Hematopoietic multipotent progenitor cell treated with erythropoietin and hydrocortisone succinate and interleukin-3 and kit ligand, for 17 days (in vitro differentiated cells): Measurements from ENCODE around the gene CCDC70.
"Not testable (repeated sequence)": the region's sequence is repeated elsewhere in the genome, so short reads cannot be mapped to it uniquely, and the experiment has no call there.

ENCODE experiments used
- DNase-seq: peaks from one replicate; pipeline ENCODE4 v3.0.0-alpha.2; 2015; ENCODE audit warnings: low spot score

Gene CCDC70

DNA sequence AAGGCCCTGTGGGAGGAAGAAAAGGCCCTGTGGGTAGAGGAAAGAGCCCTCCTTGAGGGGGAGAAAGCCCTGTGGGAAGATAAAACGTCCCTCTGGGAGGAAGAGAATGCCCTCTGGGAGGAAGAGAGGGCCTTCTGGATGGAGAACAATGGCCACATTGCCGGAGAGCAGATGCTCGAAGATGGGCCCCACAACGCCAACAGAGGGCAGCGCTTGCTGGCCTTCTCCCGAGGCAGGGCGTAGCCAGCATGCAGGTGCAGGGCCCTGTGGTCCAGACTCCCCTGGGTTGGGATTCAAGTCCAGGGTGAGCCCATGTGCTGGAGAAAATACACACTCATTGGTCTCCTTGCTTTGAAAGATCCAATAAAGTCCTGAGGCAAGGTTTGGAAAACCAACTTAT, 4.1 kb downstream of the CCDC70 start:
- no peak for DNase-seq

DNA sequence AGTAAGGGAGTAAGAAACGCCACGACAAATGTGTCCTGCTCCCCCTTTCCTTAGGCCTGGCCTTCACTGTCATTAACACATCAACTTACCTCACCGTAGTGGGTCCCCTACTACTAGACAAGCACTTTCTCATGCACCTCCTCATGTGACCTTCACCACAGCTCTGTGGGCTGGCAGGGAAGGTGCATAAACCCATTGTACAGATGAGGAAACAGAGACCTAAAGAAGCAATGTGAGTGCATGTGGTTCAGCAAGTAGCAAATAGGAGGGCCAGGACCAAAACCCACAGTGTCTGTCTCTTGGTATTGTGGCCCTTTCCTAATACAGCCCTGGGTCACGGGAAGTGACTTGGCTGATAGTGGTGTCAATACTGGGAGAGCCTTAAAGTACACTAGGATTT, 5.3 kb downstream of the CCDC70 start:
- DNase-seq = no peak

DNA sequence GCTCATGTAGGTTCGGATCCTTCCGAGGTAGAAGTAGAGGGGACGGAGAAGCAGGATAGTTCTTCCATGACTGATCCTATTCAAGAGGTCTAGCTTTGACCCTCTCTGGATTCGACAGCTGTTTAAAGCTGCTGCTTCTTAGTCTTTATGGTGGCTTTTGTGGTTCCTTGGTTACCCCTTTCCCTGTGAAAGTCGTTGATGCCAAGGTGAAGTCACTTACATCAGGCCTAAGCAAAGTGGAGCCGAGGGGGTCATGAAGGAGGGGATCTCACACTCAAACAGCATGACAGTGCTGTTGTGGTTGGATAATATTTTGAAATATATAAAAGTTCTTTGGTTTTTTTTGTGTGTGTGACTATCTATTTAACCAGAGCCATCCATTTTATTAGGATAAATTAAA, 8.1 kb downstream of the CCDC70 start:
- DNase-seq = no peak

DNA sequence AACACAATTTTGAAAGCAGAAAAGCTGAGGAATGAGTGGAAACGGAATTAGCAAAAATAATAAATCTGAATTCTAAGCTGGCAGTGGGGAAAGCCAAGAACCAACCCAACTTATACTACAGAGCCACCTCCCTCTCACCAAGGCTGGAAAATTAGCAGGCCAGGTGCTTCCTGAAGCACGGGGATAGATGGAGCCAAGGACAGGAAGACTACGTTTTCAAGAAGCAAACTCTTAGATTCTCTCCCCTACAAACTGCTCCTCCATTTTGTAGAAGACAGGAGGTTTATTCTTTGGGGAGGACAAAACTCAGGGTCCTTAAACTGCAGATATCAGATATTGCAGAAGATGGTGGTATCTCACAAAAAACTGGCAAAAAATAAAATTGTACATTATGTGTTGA, 8.8 kb downstream of the CCDC70 start:
- no peak for DNase-seq

DNA sequence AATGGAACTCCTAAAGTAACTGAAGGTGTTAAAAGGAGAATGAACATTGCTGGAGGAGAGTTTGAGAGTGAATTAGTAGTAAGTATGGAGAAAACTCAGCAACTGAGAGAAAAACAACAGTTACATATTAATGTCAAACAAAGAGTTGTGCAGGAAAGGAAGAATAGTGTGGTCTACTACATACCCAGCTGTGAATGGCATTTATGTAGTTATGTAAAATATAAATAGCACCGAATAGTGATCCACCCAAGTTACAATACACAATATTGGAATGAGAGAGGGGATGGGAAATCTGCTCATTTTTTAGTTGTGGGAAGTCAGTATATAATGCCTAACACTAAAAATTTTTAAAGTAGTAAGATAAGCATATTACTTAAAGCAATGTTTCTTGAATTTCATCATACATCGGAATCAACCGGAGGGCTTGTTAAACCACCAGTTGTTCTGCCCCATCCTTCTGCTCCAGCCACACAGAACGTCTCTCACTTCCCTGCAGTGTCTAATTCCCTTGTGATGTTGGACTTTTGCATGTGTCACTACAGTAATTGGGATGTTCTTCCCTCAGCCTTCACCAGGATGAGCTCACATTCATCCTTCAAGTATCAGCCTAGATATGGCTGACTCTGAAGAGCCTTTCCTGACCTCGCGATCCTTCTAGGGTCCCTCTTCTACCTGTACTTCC, 11.5 kb downstream of the CCDC70 start:
- no peak for DNase-seq

DNA sequence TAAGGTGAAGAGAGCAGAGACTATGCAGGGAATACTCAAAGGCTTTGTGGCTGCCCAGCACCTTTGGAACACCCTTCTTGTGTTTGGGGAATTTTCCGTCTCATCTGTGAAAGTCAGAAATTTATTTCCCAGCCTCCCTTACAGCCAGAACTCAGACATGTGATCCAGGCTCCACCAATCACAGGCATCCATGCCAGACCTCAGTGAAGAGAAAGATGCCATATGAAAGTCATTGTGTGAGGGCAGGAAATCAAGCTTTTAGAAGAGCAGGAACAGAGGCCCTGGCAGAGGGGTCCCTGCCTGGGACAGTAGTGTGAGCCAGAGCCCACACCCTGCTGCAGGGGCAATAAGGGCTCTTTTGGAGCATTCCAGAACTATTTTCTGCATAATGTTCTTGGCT, 12.1 kb downstream of the CCDC70 start:
- no peak for DNase-seq

DNA sequence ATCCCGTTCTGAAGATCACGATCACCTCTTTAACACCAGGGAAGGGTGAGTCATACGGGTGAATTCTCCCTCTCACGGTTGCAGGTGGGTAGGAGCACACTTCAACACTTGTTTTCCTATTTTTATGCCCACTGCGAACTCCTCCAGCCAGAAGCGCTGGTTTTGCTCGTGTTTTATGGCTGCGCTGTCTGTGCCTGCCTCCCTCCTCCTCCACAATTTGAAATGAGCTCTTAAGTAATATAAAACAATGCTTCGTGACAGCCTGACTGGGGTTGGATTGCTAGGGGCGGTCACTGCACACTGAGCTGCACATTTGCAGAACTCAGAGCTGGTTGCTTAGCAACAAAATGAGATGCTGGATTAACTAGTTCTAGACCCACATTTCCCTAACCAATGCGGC, 12.9 kb downstream of the CCDC70 start:
- DNase-seq = no peak

DNA sequence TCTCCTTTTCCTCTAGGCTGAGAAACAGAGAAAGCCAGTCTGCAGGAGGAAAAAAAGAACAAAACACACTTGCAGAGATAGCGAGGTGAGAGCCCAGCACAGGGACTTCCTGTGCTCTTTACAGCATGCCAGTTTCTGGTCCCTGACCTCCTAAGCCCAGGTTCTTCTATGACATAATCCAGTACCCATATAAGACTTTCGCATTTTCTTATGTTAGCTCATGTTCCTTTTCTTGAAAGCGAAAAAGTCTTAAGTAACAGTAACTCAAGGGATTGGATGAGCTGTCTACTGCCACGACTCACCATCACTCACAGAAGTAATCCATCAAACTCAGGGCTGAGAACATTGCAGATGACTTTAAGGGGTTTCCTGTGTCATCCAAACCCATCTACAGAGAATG, 17.4 kb downstream of the CCDC70 start:
- DNase-seq = no peak

DNA sequence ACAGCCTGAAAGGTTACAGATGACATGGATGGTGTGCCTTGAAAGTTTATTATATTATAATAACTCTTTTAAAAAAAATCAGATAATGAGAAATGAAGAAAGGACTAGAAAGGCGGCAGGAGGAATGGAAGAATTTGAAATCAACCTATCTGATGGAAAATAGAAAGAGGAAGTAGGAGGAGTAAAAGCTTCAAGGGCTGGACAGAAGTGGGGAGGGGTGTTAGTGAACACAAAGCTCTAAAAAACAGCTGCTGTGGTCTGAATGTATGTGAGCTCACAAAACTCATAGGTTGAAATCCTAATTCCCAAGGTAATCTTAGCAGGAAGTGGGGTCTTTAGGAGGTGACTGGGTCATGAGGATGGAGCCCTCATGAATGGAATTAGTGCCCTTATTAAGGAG, 19.5 kb downstream of the CCDC70 start:
- DNase-seq = no peak

DNA sequence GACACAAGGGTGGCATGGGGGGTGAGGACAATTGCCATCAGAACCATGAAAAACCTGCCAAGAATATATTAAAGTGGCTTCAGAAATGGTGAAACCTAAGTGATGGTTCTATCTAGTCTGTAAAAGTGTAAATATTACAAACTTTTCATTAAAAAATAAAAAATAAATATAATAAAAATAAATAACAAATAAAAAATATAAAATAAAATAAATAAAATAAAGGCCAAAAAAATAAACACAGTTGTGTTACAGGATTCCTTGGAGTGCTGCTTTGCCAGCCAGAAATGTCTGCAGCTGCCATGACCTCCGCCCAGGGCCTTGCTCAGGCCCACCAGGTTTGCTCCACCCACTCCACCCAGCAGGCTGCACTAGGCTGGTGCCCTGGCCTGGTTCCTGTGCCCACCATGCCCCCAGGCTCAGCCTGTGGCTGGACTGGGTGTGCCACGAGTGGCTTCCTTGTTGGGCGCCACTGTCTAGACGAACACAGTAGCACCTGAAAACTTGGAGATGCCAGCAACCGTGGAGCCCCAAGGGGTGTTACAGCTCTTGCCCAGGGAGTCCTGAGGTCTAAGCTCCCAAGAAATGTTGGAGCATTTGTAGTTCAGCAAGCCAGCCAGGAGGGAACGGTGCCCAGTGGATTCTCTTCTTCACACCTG, 20.9 kb downstream of the CCDC70 start:
- no peak for DNase-seq

DNA sequence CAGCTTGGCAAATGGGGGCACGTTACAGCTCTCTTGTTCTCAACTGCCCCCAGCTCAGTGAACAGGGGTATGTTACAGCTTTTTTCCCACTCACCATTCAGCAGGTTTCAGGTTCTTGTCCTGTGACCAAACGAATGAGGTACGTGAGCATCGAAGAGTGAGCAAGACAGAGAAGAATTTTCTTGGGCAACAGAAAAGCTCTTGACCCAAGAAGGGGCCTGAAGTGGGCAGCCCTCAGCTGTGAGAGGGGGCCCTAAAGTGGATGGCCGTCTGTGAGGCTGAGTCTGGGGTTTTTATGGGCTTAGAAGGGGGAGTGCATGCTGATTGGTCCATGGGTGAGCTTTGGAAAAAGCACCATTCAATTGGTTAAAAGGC, 21.4 kb downstream of the CCDC70 start:
- DNase-seq = no peak

DNA sequence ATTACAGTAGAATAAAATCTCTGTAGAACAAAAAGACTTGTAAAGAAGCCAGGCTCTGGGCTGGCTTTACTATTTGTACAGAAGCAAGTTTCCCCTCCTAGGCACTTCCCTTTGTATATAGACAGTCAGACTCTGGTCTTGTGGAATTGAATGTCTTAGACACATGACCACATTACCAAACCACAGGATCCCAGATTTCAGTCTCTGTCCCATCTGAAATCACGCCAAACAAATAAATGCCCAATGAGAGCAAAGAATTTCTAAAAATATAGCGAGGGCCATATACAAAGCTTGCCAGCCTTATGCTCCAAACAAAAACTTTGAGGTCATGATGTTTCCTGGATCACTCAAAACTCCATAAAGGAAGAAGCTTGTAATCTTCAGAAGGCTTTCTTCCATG, 23.9 kb downstream of the CCDC70 start:
- no peak for DNase-seq

DNA sequence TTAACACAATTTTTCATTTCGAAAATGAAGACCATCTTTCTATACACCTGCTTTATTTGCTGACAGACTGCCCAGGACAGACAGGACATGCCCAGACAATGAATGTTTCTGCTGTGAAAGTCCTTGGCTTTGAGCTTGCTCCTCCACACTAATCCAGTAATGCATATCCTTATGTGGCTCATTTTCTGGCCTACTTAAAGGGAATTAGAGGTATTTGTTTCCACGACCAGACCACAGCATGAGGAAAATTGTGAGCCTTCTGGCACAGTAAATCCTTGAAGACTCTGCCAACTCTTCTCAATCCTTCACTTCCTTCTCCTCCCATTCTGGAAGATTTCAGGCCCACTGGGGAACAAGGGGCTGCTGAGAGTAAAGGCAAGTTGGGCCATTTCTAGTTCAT, 25.7 kb downstream of the CCDC70 start:
- DNase-seq = no peak

DNA sequence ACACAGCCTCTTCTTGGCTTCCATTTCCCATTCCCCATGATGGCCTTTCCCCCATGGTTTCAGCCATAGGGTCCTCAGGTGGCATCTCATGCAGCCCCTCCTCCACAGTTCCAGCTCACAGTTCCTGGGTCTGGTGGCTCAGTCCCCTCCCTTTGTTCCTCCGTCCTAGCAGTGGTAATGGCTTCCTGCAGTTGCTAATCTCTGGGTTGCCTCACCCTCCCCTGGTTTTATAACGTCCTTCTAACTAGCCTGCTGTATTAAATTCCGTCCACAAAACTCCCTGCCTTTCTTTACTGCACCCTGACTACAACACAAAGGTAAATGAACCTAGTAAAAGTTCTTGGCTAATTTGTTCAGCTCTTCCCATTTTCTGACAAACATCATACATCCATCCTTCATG, 30.9 kb downstream of the CCDC70 start:
- no peak for DNase-seq

DNA sequence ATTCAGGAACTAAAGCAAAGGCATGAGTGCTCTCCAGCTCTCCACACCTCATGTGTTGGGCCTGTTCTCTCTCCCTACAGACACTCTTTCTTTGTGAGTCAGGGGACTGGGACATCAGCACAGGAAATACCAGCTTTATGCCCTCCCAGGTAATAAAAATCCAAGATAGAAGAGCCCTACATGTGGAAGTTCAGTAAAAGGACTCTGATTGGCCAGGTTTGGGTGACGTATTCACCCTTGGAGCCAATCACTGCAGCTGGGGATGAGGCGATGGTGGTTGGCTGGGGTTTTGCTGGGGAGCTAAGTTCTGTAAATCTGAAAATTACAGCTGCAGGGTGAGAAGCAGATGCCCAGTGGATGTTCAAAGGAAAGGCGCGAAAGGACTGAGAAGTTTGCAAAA, 32.5 kb downstream of the CCDC70 start:
- DNase-seq = no peak

DNA sequence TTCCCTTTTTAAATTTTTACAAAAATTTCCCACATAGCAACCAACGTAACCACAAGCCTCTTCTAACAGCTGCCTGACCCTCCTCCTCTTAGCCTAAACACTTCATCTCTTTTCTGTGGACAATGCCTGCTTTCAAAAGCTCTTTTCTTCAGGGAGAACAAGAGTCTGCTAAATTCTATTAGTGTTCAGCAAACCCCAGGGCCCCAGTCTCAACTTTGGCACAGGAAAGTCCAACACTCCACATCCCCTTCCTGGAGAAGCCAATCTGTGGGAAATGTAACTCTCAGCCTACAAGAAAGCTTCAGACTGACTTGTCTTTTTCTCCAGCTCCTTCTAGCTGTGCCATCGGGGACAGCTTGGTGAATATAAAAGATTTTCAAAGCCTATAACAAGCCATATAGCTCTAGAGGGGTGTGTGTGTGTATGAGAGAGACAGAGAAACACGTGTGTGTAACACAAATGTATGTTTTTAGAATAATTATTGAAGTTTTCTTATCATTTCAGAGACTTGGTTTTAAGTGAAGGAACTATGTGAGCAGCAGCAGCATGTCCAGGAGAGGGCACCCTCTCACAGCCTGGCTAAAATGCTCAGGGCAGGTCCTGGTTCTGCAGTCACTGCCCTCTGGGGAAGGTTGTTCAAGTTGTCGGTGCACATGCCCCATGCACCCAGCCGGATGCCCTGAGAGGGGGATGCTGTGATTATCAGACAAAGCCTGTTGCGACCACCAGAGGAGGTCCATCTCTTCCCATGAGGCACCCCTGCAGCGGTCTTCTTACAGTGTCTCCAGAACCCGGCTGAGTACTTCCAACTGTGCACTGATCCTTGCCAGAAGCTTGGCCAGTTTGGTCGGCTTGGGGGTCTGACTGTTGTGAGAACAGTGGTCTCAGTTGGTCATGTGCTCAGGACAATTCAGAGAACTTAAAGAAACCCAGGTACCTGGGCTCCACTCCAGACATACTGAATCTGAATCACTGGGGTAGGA, 34.4 kb downstream of the CCDC70 start:
- DNase-seq = peak; percentile 52

DNA sequence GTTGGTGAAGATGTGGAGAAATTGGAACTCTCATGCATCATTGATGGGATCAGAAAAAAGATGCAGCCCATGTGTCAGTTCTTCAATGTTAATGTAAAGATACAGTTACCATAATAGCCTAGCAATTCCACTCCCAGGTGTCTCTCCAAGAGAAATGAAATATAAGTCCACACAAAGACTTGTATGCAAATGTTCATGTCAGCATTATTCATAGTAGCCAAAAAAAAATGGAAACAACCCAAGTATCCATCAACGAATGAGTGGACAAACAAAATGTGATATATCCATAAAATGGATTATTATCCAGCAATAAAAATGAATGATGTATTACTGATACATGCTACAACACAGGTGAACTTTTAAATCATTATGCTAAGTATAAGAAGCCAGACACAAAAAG, 38.7 kb downstream of the CCDC70 start:
- DNase-seq = no peak

DNA sequence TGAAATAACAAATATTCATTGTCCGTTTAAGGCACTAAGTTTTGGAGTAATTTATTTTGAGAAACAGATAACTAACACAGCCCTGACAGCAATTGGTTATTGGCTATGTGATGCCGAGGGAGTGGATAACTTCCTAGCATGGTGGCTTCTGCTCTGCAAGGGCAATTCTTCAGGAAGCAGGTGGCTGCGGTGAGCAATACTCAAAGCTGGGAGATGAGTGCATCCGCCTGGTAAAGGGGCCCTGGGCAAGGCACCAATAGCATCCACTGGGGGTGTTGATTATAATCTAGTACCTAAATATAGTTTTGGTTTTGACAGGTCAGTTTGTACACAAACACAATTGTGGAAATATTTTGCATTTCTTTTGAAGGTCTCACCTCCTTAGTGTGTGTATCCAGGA, 41.0 kb downstream of the CCDC70 start:
- no peak for DNase-seq

DNA sequence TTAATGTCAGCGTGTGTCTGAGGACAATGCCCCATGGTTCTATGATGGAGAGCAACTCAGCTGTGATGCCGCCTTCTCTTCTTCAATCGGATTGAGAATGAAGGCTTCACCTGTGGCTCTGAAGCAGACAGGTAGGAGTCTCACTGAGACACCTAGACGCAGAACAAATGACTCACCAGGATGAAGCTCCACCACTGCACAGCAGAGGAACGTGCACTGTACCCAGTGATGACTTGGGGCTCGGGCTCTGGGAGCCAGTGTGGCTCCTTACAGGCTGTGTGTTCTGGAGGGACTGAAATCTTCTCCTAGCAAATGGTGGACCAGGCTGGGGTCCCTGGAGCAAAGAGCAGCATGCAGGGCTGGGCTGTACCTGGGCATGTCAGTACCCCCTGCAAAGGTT, 44.0 kb downstream of the CCDC70 start:
- DNase-seq = no peak

DNA sequence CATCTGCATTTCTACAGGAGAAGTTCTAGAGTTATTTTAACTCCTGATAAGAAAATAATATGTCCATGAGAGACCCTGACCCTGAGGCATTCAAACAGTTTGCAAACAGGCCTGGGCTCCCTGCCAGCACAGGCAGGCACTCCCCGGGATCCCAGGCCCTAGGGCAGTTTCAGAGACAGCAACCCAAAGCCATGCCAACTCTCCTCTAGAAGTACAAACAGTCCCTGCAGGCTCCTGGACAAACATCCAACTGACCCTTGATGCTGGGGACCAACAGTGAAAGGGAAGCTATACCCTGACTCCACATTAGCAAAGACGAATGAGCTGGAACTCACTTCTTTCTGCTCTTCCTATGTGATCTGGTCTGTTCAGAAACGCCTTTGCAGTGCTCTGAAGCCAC, 44.8 kb downstream of the CCDC70 start:
- DNase-seq = no peak

DNA sequence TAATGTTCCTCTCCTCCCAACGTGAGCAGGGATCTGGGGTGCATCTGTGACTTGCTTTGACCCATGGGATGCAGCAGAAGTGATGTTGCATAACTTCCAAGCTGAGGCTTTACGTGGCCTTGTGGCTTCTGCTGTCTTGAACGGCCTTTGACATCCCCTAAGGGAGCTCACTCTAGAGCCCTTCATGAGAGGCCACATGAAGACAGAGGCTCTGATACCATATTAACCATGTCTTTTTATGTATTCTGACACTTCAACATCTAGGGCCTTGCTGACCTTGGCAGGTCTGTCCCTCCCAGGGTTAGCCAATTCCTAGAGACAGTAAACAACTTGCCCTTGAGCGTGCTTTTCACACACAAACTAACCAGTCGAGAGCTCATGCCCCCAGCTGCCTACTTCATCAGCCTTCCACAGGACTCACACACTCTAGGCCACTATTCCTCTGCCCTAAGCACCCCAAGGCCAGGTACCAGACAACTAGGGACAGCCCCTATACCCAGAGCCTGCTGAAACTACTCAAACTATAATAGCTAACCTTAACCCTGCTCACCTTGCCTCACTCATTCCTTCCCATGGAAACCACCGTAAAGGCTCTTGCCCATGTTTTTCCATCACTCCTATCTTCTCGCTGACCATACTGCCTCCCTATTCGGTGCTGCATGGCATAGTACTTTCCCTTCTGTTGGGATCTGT, 45.4 kb downstream of the CCDC70 start:
- DNase-seq = no peak

DNA sequence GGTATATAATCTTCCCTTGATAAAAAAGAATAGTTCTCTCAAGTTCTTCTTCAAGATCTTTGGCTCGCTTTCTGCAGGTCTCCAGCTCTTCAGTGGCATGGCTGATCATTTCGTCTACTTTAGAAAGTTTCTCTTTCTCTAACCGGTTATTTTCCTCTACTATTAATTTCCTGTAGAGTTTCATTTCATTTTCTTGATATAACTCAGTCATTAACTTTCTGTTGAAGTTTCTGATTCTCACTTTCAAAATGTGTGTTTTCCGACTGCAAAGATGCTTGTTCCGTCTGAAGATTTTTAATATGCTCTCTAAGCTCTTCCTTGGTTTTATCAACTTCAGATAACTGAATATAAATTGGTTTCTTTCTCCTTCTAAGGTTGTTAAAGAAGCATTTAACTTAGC, 47.5 kb downstream of the CCDC70 start:
- DNase-seq = not testable (repeated sequence)
